HG03097 (cell line): ENCODE measurements around the gene SLC6A20.

Experiments used
- ATAC-seq: cut with Tn5 transposase; IDR thresholded peaks from one replicate; pipeline ENCODE4 v1.9.1; 2021; ENCODE audit not compliant: unreplicated experiment, low FRiP score

SLC6A20 gene

GRCh38 chr3:45736707-45737106, 59.6 kb downstream of the SLC6A20 start:
- ATAC-seq, result no peak

DNA sequence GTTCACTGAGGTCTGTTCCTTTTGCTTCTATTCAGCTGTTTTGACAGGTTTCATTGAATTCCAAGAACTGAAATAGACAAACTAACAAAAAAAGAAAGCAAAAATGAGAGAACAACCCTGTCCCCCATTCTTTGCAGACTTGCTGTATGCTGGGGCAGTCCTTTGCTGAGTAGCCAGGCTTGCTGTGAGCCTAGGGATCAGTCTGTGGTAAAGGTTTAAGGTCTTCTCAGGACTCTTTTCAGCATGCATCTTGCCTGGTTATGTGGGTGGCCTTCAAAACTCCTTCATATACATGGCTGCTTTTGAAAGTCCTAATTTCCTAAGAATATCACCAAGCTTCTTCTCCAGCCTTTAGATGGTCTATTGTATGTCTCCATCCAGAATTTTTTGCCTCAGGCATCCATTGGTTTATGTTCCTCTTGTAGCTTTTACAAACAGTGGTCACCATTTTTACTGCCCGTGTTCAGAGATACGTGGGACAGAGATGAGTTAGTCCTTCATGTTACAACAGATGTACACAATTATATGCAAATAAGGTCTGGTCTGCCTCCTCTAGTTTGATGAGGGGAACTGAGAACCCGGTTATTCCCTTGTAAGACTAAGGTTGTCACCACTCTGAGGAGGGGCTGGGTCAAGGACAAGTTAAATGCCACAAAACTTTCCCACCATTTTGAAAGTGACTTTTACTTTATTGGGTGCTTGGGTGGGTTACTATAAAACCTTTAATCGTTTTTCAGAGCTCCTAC, 65.8 kb downstream of the SLC6A20 start:
- ATAC-seq, result no peak

DNA sequence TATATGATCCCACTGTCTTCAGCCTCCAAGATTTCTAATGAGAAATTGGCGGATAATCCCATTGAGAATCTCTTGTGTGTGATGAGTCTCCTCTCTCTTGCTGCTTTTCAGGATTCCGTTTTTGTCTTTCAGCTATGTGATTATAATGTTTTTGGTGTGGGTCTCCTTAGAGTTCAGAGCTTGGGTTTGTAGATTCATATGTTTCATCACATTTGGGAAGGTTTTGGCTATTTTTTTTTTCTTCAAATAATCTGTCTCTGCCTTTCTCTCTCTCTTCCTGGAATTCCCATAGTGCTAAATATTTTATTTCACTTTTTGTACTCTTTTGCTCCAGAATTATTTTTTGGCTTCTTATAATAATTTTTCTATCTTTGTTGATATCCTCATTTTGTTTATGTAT, 66.7 kb downstream of the SLC6A20 start:
- ATAC-seq, result no peak

DNA sequence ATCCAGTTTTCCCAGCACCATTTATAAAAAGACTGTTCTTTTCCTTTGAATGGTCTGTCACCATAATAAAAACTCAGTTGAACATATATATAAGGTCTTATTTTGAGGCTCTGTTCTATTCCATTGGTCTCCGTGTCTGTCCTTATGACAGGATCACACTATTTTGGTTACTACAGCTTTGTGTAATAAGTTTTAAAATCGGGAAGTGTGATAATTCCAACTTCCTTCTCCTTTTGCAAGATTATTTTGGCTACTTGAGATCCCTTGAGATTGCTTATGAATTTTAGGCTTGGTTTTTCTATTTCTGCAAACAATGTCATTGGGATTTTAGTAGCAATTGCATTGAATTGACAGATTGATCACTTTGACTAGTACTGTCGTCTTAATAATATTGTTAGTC, 71.4 kb downstream of the SLC6A20 start:
- no peak for ATAC-seq

DNA sequence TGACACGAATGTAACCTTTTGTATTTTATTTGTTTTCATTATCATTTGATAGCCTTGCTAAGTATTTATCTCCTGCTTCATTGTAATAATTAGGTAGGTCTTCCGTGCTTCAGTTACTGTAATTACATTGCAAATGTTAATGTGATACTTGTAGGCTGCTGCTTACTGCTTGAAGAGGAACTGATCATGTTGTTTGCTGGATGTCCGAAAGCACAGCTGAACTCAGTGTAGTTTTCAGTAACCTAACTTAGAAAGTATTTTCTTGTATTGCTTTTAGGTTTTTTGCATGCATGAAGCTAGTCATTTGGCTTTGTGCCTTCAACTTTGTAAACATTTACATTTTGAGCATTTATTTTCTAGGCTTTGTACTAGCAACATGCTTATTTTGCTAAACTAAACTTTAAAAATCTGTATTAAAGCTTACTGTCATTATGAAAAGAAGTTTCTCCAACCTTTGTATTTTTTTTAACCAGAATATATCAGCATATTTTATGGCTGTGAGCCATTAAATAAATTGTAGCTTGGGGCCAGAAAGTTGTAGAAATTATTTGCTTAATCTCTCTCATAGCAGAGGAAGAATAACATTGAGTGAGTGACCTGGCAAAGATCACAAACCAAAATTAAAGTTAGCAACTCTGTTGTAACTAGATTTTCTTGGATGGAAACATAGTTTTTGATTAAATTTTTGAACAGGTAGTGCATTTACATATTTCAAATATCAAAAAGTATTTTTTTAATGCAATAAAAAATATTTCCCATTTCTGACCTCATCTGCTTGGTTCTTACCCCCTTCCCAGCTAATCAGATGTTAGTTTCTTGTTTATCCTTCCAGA, 76.5 kb downstream of the SLC6A20 start:
- no peak for ATAC-seq

DNA sequence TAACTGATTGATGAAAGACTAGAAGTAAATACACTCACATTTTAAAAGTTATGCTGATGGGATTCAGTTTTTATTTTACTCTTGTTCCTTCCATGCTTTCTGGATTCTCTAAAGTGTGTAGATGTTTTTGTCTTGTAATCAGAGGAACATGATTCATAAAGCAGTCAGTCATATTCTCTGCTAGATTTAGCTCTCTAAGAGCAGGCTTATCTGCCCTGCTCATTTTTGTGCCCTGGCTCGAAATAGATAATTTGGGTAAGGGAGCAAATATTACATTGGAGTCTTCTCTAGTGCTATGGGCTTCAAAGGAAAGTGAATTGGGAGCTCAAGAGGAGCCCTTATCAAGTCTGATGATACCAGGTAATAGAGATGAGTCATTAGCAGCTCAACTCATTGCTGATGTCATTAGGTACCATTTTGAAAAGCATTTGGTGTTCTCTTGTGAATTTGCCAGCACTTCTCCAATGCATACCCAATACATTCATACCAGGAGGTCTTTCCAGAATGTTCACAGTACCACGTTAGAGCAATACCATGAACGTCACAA, 79.5 kb downstream of the SLC6A20 start:
- ATAC-seq, result no peak

DNA sequence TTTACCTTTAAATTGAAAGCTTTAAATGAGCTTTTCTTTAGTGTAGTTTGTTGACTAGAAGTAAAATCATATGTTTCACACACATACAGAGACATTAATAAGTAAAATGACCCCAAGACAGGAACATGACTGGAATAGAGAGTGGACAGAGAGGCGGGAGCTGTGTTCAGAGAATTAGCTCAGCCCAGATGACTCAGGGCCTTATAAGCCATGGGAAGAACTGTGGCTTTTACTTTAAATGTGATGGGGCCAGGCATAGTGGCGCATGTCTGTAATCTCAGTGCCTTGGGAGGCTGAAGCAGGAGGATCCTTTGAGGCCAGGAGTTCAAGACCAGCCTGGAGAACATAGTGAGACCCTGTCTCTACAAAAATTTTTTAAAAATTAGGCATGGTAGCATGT, 80.4 kb downstream of the SLC6A20 start:
- ATAC-seq, result no peak

GRCh38 chr3:45712434-45713110, 83.8 kb downstream of the SLC6A20 start:
- ATAC-seq, result no peak

GRCh38 chr3:45711931-45712330, 84.4 kb downstream of the SLC6A20 start:
- no peak for ATAC-seq

- ATAC-seq, result no peak
Measured at GRCh38 chr3:45705839-45706808, 90.2 kb downstream of the SLC6A20 start.
